Cardiac ventricle fibroblast (primary cell): ENCODE data around the gene GPATCH2. TPM values are rescaled to one million over a fixed set of nuclear protein-coding genes. Genes with fewer than 3 reads are reported as not detected.

Source experiments
- total RNA-seq: library from RNA; depleted of rRNA; stranded (reverse); fragments of >200 nt; gene quantifications from 2 replicates; pipeline ENCODE4 v1.2.3, GENCODE V29; 2015

The GPATCH2 gene
- total RNA-seq, result 7.2 and 7.6 TPM in 2 replicates

DNA sequence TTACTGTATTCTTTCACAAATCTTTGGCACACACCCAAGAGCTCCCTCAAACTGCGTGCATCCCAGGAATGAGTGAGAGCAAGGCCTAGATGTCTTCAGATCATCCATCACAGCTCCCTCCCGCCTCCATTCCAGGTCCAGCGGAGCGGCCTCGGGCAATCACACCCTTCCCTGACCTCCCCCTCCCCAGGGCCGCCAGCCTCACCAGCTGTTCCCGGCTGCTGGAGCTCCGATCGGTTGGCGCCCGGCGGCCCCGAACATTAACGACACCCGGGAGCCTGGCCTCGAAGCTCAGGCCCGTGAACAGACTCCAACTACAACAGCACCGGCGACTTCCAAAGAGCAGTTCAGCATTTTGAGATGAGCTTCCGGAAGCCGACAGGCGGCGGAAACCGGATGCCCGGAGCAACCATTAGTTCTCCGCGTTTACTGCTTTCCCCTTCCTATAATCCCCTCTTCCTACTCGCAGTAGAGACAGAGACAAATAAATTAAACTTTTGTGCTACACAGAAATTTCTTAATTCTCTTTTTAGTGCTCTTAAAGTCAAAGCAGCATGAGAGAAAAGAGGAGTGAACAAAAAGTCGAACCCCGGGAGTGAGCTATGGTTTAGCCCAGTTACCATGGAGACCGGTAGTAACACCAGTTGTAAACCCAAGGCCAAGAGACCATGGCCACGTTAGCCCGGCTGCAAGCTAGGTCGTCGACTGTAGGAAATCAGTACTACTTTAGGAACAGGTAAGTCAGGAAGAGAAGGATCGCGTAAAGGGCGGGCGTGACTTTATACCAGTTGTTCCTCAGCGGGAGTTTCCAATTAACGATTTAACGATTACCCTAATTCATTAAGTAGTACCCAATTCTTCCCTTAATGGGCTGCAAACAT, at the start of gene GPATCH2, which contains the start of gene SPATA17:
Gene GPATCH2, minus strand, starts transcription at position 380 of the 881 bp plus-strand sequence. Its CDS starts 119 bp downstream, at position 261.
Gene SPATA17, plus strand, starts transcription at position 634 of the 881 bp plus-strand sequence. Its CDS starts 35 bp downstream, at position 669.

Other genes starting within 250 kb of the GPATCH2 start
- 0.10 and 0.37 TPM in 2 replicates for gene SPATA17, start 254 bp upstream of the GPATCH2 start, total RNA-seq